HEK293 (cell line): ENCODE data around the gene FAM107A.

Experiments used
- CTCF ChIA-PET: fragments of 350-600 bp; formaldehyde crosslinking; extraction: SDS; loops from one replicate; lab custom pipeline; 2021; ENCODE audit warnings: antibody characterized with exemption; lab: Yijun Ruan, JAX
- POLR2A ChIA-PET: fragments of 300-600 bp; formaldehyde crosslinking; extraction: SDS; loops from one replicate; lab custom pipeline; 2020; ENCODE audit warnings: antibody characterized with exemption, inconsistent platforms; lab: Yijun Ruan, JAX
- H3K27ac ChIP-seq: fragments of 200-500 bp; sonication (Bioruptor generic); 2 replicates; pipeline ENCODE4 v1.5.1; 2014; ENCODE audit warnings: low read depth, low read length, control low read depth, inconsistent platforms; ENCODE audit errors: extremely low read depth
- H3K36me3 ChIP-seq, 2 experiments: fragments of 200-500 bp in 1 of 2; sonication (Bioruptor generic) in 1 of 2; 1 replicate in 1 of 2; 2 replicates in 1 of 2; pipeline ENCODE4 v1.5.1; 2014 to 2017; ENCODE audit warnings: inconsistent platforms in 2 of 2, low read length in 2 of 2; ENCODE audit not compliant: control insufficient read depth in 2 of 2, insufficient read depth in 1 of 2
- H3K4me1 ChIP-seq: fragments of 200-500 bp; sonication (Bioruptor generic); 2 replicates; pipeline ENCODE4 v1.5.1; 2014; ENCODE audit warnings: mild to moderate bottlenecking, low read length, inconsistent platforms; ENCODE audit not compliant: control insufficient read depth, insufficient read depth
- H3K4me3 ChIP-seq: 2 replicates; pipeline ENCODE4 v1.5.1; 2011; ENCODE audit warnings: low read depth, mild to moderate bottlenecking, control low read depth, low read length, moderate library complexity
- H3K9me3 ChIP-seq: fragments of 200-500 bp; sonication (Bioruptor generic); 2 replicates; pipeline ENCODE4 v1.5.1; 2014; ENCODE audit warnings: low read depth, low read length, inconsistent platforms; ENCODE audit not compliant: control insufficient read depth, insufficient read depth
- GLIS1 ChIP-seq: fragments of 450-650 bp; formaldehyde crosslinking; IDR thresholded peaks from 2 replicates; pipeline ENCODE4 v1.5.1; 2016; ENCODE audit warnings: missing biosample characterization, missing genetic modification characterization
- IKZF3 ChIP-seq: fragments of 450-650 bp; IDR thresholded peaks from 2 replicates; pipeline ENCODE4 v1.5.0; 2018; ENCODE audit warnings: missing biosample characterization, mild to moderate bottlenecking, missing genetic modification characterization, moderate library complexity
- MYNN ChIP-seq: fragments of 450-650 bp; formaldehyde crosslinking; IDR thresholded peaks from 2 replicates; pipeline ENCODE4 v1.5.1; 2016; ENCODE audit warnings: missing biosample characterization, missing genetic modification characterization, borderline replicate concordance
- PRDM1 ChIP-seq: fragments of 450-650 bp; formaldehyde crosslinking; IDR thresholded peaks from 2 replicates; pipeline ENCODE4; 2016; ENCODE audit warnings: missing biosample characterization, missing genetic modification characterization
- SP3 ChIP-seq: fragments of 450-650 bp; formaldehyde crosslinking; IDR thresholded peaks from 2 replicates; pipeline ENCODE4 v1.5.1; 2016; ENCODE audit warnings: missing biosample characterization, missing genetic modification characterization
- ZBTB17 ChIP-seq: fragments of 450-650 bp; formaldehyde crosslinking; IDR thresholded peaks from 2 replicates; pipeline ENCODE4 v1.5.1; 2016; ENCODE audit warnings: missing biosample characterization, missing genetic modification characterization
- ZIC2 ChIP-seq: fragments of 450-650 bp; formaldehyde crosslinking; IDR thresholded peaks from 2 replicates; pipeline ENCODE4 v1.5.1; 2016; ENCODE audit warnings: missing biosample characterization, missing genetic modification characterization
- ZNF112 ChIP-seq: fragments of 450-650 bp; formaldehyde crosslinking; IDR thresholded peaks from 2 replicates; pipeline ENCODE4 v1.5.0; 2017; ENCODE audit warnings: missing biosample characterization, missing genetic modification characterization
- ZNF121 ChIP-seq: fragments of 450-650 bp; formaldehyde crosslinking; IDR thresholded peaks from 2 replicates; pipeline ENCODE4 v1.5.1; 2016; ENCODE audit warnings: missing biosample characterization, missing genetic modification characterization
- ZNF138 ChIP-seq: fragments of 450-650 bp; formaldehyde crosslinking; IDR thresholded peaks from 2 replicates; pipeline ENCODE4 v1.5.1; 2016; ENCODE audit warnings: missing biosample characterization, missing genetic modification characterization, borderline replicate concordance
- ZNF214 ChIP-seq: fragments of 450-650 bp; formaldehyde crosslinking; IDR thresholded peaks from 2 replicates; pipeline ENCODE4 v1.5.1; 2017; ENCODE audit warnings: missing biosample characterization, mild to moderate bottlenecking, missing genetic modification characterization, borderline replicate concordance
- ZNF23 ChIP-seq: fragments of 450-650 bp; formaldehyde crosslinking; IDR thresholded peaks from 2 replicates; pipeline ENCODE4 v1.5.1; 2016; ENCODE audit warnings: missing biosample characterization, missing genetic modification characterization, borderline replicate concordance
- ZNF521 ChIP-seq: fragments of 450-650 bp; formaldehyde crosslinking; IDR thresholded peaks from 2 replicates; pipeline ENCODE4 v1.5.1; 2017; ENCODE audit warnings: missing biosample characterization, mild to moderate bottlenecking, missing genetic modification characterization
- ZNF660 ChIP-seq: fragments of 450-650 bp; IDR thresholded peaks from 2 replicates; pipeline ENCODE4 v1.5.1; 2018; ENCODE audit warnings: missing biosample characterization, mild to moderate bottlenecking, missing genetic modification characterization
- ZNF704 ChIP-seq: fragments of 450-650 bp; formaldehyde crosslinking; IDR thresholded peaks from 2 replicates; pipeline ENCODE4 v1.5.1; 2016; ENCODE audit warnings: missing biosample characterization, missing genetic modification characterization
- ZNF792 ChIP-seq: fragments of 450-650 bp; formaldehyde crosslinking; IDR thresholded peaks from 2 replicates; pipeline ENCODE4 v1.5.1; 2016; ENCODE audit warnings: missing biosample characterization, missing genetic modification characterization
- TF ChIP-seq, protein P1 (sequence below): fragments of 450-650 bp; IDR thresholded peaks from 2 replicates; pipeline ENCODE4 v1.5.1; 2018; ENCODE audit warnings: missing biosample characterization, mild to moderate bottlenecking, missing genetic modification characterization
- TF ChIP-seq, protein P2 (sequence below): fragments of 450-650 bp; formaldehyde crosslinking; conservative IDR thresholded peaks from 2 replicates; pipeline ENCODE4 v1.5.1; 2016; ENCODE audit warnings: low read depth, missing biosample characterization, missing genetic modification characterization

FAM107A gene

DNA sequence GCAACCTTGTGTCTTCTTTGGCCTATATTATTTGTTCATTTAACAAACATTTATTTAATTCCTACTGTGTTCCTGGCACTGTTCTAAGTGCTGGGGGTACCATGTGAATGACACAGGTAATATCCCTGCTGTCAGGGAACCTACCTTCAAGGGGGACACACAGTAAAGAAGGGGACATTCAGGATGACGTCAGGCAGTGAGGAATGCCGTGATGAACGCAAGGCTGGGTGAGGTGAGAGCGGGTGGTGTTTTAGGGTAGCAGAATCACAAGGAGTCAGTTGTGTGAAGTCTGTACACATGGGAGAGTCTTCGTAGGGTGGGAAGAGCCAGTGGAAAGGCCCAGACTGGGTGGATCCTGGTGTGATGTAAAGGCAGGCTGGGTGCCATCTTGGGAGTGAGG, 1.7 kb upstream of the FAM107A start (continued):
- TF ChIP-seq, protein P1, sequence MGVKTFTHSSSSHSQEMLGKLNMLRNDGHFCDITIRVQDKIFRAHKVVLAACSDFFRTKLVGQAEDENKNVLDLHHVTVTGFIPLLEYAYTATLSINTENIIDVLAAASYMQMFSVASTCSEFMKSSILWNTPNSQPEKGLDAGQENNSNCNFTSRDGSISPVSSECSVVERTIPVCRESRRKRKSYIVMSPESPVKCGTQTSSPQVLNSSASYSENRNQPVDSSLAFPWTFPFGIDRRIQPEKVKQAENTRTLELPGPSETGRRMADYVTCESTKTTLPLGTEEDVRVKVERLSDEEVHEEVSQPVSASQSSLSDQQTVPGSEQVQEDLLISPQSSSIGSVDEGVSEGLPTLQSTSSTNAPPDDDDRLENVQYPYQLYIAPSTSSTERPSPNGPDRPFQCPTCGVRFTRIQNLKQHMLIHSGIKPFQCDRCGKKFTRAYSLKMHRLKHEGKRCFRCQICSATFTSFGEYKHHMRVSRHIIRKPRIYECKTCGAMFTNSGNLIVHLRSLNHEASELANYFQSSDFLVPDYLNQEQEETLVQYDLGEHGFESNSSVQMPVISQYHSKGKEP: no peak
- TF ChIP-seq MYNN (tag by site-specific recombination) (no peak), SP3 (tag by site-specific recombination) (no peak), ZIC2 (tag by site-specific recombination) (no peak)

DNA sequence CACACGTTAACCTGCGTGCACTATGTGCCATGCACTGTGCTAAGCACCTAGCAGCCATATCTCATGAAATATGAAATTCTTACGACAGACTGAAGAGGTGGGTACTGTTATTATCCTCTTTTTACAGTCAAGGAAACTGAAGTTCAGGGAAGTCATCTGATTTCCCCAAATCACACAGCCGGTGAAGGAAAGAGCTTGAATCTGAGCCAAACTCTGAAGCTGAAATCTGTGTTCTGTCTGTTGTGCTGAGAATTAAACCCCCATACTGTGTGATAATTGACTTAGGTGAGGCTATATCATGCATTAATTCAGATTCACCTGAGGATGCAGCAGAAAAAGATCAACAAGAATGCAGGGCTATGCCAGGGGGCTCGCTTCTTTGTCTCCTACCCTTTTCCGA, 475 bp downstream of the FAM107A start:
- CTCF ChIA-PET: interaction anchor here (0.9 to 2.4 kb wide), 2 partner anchors 8 to 9 kb away, joined by 3 to 8 read pairs; no protein-coding TSS in a partner anchor
- Histone ChIP-seq H3K27ac (no peak overlapping the region), H3K4me3 (no peak overlapping the region), H3K36me3 (no peaks in the 10 kb centered on the region), H3K4me1 (0 out of 2 replicates have a peak, but pooled peaks cover 3% of the 10 kb centered on the region), H3K9me3 (no peaks in the 10 kb centered on the region)
- TF ChIP-seq ZNF112 (tag by site-specific recombination): no peak
- no peak for TF ChIP-seq ZBTB17
- no peak for TF ChIP-seq IKZF3 (tag by site-specific recombination)
- TF ChIP-seq ZNF138 (tag by site-specific recombination): no peak
- TF ChIP-seq ZNF521 (tag by site-specific recombination): no peak
- no peak for TF ChIP-seq ZNF792 (tag by site-specific recombination)
- no peak for TF ChIP-seq ZNF660 (tag by site-specific recombination)
- TF ChIP-seq ZNF214 (tag by site-specific recombination): no peak
- TF ChIP-seq ZNF704 (tag by site-specific recombination): no peak
- no peak for TF ChIP-seq ZNF121 (tag by site-specific recombination)
- TF ChIP-seq, protein P2, sequence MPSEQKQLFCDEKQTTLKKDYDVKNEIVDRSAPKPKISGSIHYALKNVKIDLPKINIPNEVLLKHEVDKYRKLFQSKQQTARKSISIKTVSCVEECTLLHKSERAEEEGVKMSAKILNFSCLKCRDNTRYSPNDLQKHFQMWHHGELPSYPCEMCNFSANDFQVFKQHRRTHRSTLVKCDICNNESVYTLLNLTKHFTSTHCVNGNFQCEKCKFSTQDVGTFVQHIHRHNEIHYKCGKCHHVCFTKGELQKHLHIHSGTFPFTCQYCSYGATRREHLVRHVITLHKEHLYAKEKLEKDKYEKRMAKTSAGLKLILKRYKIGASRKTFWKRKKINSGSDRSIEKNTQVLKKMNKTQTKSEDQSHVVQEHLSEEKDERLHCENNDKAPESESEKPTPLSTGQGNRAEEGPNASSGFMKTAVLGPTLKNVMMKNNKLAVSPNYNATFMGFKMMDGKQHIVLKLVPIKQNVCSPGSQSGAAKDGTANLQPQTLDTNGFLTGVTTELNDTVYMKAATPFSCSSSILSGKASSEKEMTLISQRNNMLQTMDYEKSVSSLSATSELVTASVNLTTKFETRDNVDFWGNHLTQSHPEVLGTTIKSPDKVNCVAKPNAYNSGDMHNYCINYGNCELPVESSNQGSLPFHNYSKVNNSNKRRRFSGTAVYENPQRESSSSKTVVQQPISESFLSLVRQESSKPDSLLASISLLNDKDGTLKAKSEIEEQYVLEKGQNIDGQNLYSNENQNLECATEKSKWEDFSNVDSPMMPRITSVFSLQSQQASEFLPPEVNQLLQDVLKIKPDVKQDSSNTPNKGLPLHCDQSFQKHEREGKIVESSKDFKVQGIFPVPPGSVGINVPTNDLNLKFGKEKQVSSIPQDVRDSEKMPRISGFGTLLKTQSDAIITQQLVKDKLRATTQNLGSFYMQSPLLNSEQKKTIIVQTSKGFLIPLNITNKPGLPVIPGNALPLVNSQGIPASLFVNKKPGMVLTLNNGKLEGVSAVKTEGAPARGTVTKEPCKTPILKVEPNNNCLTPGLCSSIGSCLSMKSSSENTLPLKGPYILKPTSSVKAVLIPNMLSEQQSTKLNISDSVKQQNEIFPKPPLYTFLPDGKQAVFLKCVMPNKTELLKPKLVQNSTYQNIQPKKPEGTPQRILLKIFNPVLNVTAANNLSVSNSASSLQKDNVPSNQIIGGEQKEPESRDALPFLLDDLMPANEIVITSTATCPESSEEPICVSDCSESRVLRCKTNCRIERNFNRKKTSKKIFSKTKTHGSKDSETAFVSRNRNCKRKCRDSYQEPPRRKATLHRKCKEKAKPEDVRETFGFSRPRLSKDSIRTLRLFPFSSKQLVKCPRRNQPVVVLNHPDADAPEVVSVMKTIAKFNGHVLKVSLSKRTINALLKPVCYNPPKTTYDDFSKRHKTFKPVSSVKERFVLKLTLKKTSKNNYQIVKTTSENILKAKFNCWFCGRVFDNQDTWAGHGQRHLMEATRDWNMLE (tag by site-specific recombination): no peak
- TF ChIP-seq, all 188 proteins: peak for 0
- POLR2A ChIA-PET: interaction anchor here (0.6 kb wide), 1 partner anchor 401 kb away, joined by 4 read pairs; no protein-coding TSS in a partner anchor

DNA sequence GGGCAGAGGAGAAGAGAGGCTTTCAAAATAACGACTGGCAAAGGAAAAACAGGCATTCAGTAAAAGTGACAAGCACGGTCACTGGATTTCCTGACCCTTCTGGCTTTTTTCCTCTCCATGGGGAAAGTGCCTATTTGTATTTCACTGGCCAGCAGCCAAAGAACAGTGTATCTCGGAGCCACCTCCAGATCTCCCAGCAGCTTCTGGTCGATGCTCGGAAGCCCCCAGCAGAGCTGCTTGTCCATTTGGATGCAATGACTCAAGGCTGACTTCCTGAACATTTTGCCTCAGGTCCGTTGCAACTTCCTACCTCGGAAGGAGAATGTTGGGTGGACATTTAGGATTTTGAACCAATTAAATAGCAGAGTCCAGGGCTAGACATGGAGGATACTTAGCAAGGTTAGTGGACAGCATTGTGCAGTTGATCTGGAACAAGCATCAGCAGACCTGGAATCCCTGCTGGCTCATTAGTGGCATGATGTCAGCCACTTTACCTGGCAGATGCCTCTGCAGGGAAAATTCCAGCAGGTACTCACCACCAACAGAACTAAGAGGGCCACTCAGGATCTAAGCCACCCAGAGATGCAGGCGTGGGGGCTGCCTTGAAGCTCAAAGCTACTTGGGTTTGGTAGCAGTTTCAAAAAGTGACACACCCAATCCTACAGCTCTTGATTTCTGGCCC, 1.1 kb downstream of the FAM107A start:
- ChIA-PET CTCF (interaction anchor here (0.9 to 2.4 kb wide), 2 partner anchors 8 to 9 kb away, joined by 3 to 8 read pairs; no protein-coding TSS in a partner anchor), POLR2A (interaction anchor here (0.6 kb wide), 1 partner anchor 402 kb away, joined by 4 read pairs; no protein-coding TSS in a partner anchor)
- H3K4me1 ChIP-seq: 0 out of 2 replicates have a peak, but pooled peaks cover 2% of the 10 kb centered on the region
- no peaks in the 10 kb centered on the region for H3K36me3 ChIP-seq
- H3K4me3 ChIP-seq: no peak overlapping the region
- no peak overlapping the region for H3K27ac ChIP-seq
- H3K9me3 ChIP-seq: no peaks in the 10 kb centered on the region
- TF ChIP-seq GLIS1 (tag by site-specific recombination) (peak; percentile 67), PRDM1 (tag by site-specific recombination) (no peak), ZNF23 (no peak), ZIC2 (tag by site-specific recombination) (peak; percentile 28)
